ENCODE data around the gene RHBDD3.

Gene RHBDD3

GRCh38 chr22:29270475-29271271 is 2.9 kb upstream of the RHBDD3 start:
- Histone ChIP-seq H3K4me1 (ENCODE audit: control insufficient read depth, insufficient read depth, low read length) (peaks cover 7% of the 10 kb centered on the region), H3K36me3 (ENCODE audit: control insufficient read depth in 2 of 2, insufficient read depth in 1 of 2, low read length in 2 of 2) (peaks cover 34 to 82% of the 10 kb centered on the region in 2 experiments)

GRCh38 chr22:29269731-29270474 is 2.1 kb upstream of the RHBDD3 start:
- Histone ChIP-seq H3K4me3 (ENCODE audit: low read depth, low read length) (peak overlapping the region; percentile 75), H3K36me3 (ENCODE audit: control insufficient read depth in 2 of 2, insufficient read depth in 1 of 2, low read length in 2 of 2) (peaks cover 28 to 82% of the 10 kb centered on the region in 2 experiments), H3K4me1 (ENCODE audit: control insufficient read depth, insufficient read depth, low read length) (peaks cover 7% of the 10 kb centered on the region), H3K9me3 (ENCODE audit: control insufficient read depth, insufficient read depth, low read depth, low read length) (no peaks in the 10 kb centered on the region), H3K27ac (ENCODE audit: extremely low read depth, low read depth, low read length) (peak overlapping the region; percentile 99; the same call in 1 of the 2 replicates)
- TF ChIP-seq ZNF629 (tag by site-specific recombination; IDR thresholded peaks at IDR 0.05) (no peak), ZNF132 (tag by site-specific recombination; IDR thresholded peaks at IDR 0.05; ENCODE audit: borderline replicate concordance) (no peak), ZNF76 (tag by site-specific recombination; IDR thresholded peaks at IDR 0.05; ENCODE audit: borderline replicate concordance, low read depth) (no peak), ZNF24 (tag by site-specific recombination; IDR thresholded peaks at IDR 0.05) (no peak), FEZF1 (tag by site-specific recombination; IDR thresholded peaks at IDR 0.05) (peak; percentile 92), ZNF416 (tag by site-specific recombination; IDR thresholded peaks at IDR 0.05) (no peak), ZNF155 (tag by site-specific recombination; IDR thresholded peaks at IDR 0.05) (no peak), ZNF184 (tag by site-specific recombination; IDR thresholded peaks at IDR 0.05) (0 out of 2 replicates have a peak, but pooled peaks have one; percentile 23), ZSCAN5A (tag by site-specific recombination; IDR thresholded peaks at IDR 0.05) (no peak), GLIS1 (tag by site-specific recombination; IDR thresholded peaks at IDR 0.05) (peak; percentile 83)
- CTCF ChIA-PET = interaction anchor here (0.7 kb wide), 2 partner anchors 41 to 104 kb away, joined by 3 read pairs; no protein-coding TSS in a partner anchor
- POLR2A ChIA-PET = interaction anchor here (0.7 to 1.3 kb wide), 2 partner anchors 11 to 37 kb away, joined by 3 to 6 read pairs; partner anchors contain the start of gene GAS2L1

More at GRCh38 chr22:29270475-29271271, 2.9 kb upstream of the RHBDD3 start:
- Histone ChIP-seq H3K27ac (ENCODE audit: extremely low read depth, low read depth, low read length) (peak overlapping the region; percentile 99; the same call in 1 of the 2 replicates), H3K4me3 (ENCODE audit: low read depth, low read length) (peak overlapping the region; percentile 75), H3K9me3 (ENCODE audit: control insufficient read depth, insufficient read depth, low read depth, low read length) (no peaks in the 10 kb centered on the region)
- no peak for TF ChIP-seq IKZF3 (tag by site-specific recombination; IDR thresholded peaks at IDR 0.05)
- TF ChIP-seq PRDM6 (tag by site-specific recombination; IDR thresholded peaks at IDR 0.05) = peak; percentile 83
- peak; percentile 40; the same call in 1 of the 2 replicates for TF ChIP-seq TCF7L2 (IDR thresholded peaks at IDR 0.05; ENCODE audit: borderline replicate concordance, low read depth, low read length)
- TF ChIP-seq ZNF660 (tag by site-specific recombination; IDR thresholded peaks at IDR 0.05) = peak; percentile 21; the same call in 1 of the 2 replicates
- TF ChIP-seq GLI2 (tag by site-specific recombination; IDR thresholded peaks at IDR 0.05; ENCODE audit: borderline replicate concordance, low read depth) = no peak
- peak; percentile 30; the same call in 1 of the 2 replicates for TF ChIP-seq SP7 (tag by site-specific recombination; IDR thresholded peaks at IDR 0.05)
- peak; percentile 47; the same call in 1 of the 2 replicates for TF ChIP-seq FEZF1 (tag by site-specific recombination; IDR thresholded peaks at IDR 0.05)
- no peak for TF ChIP-seq SCRT2 (tag by site-specific recombination; IDR thresholded peaks at IDR 0.05)
- no peak for TF ChIP-seq ZNF624 (tag by site-specific recombination; IDR thresholded peaks at IDR 0.05)
- no peak for TF ChIP-seq REST (tag by site-specific recombination; IDR thresholded peaks at IDR 0.05)
- 0 out of 2 replicates have a peak, but pooled peaks have one; percentile 41 for TF ChIP-seq TRIM28 (IDR thresholded peaks at IDR 0.05; ENCODE audit: borderline replicate concordance, low read length)
- TF ChIP-seq ZNF366 (tag by site-specific recombination; conservative IDR thresholded peaks at IDR 0.05) = 0 out of 2 replicates have a peak, but pooled peaks have one; percentile 16
- peak; percentile 32; the same call in 1 of the 2 replicates for TF ChIP-seq ZNF629 (tag by site-specific recombination; IDR thresholded peaks at IDR 0.05)
- 0 out of 2 replicates have a peak, but pooled peaks have one; percentile 15 for TF ChIP-seq ZNF600 (tag by site-specific recombination; IDR thresholded peaks at IDR 0.05)
- TF ChIP-seq ZEB2 (tag by site-specific recombination; IDR thresholded peaks at IDR 0.05) = peak; percentile 32; the same call in 1 of the 2 replicates
- TF ChIP-seq ZNF549 (tag by site-specific recombination; IDR thresholded peaks at IDR 0.05) = no peak
- ChIA-PET CTCF (interaction anchor here (0.6 to 0.7 kb wide), 2 partner anchors 33 to 41 kb away, joined by 3 read pairs; no protein-coding TSS in a partner anchor), POLR2A (interaction anchor here (0.7 to 1.3 kb wide), 4 partner anchors 9 to 40 kb away, joined by 3 to 6 read pairs (median 4); partner anchors contain the start of gene GAS2L1)

Data from HEK293 (cell line).